Measurements from ENCODE around the gene SLC9A9.

SLC9A9 gene

DNA sequence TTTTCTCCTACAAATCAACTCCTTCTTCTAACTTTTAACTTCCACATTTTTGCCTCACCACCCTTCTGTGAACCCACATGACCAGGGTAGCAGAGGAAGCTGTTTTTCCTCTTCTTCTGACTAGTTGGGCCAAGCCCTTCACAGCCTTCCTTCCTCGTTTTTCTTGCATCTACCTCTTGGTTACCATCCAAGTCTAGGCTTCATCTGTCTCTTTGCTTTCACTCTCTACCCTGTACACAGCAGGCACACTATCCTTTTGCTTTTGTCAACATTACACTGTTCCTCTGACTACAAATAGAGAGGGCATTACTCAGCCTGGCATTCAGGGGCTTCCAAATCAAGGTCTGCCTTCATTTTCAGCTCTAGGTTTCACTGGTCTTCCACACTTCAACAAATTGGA is 22.0 kb downstream of the SLC9A9 start:
- Histone ChIP-seq H3K4me1 (ENCODE audit: control insufficient read depth, insufficient read depth, low read length) (no peaks in the 10 kb centered on the region), H3K27me3 (ENCODE audit: control insufficient read depth, insufficient read depth, low read length) (no peaks in the 10 kb centered on the region), H3K9me3 (ENCODE audit: control insufficient read depth, insufficient read depth, low read length) (no peaks in the 10 kb centered on the region), H3K4me3 (ENCODE audit: low read length) (no peak overlapping the region), H3K36me3 (ENCODE audit: control insufficient read depth, insufficient read depth, low read length) (no peaks in the 10 kb centered on the region), H3K27ac (ENCODE audit: low read length) (no peak overlapping the region)
- no peak for DNase-seq (ENCODE audit: low read depth, low spot score)
- no CpG with 5 or more reads among the region's 1 CpG for WGBS (ENCODE audit: insufficient coverage, insufficient read length)

DNA sequence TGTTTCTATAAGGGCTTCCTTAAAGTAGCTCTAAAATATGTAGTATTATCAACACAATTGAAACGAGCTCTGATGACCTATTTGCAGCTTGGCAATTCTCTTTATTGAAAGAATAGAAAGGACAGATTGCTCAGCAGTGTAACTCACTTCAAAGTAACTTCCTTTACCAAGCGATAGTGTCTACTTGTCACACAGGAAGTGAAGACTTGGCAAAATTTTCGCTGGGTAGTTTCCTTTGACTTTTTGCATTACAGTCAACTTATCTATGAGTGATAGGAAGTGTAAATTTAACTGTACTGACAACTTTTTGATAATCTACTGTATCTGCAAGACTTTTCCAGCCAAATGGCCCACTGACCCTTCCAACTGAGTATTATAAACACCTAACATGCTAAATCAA is 22.8 kb downstream of the SLC9A9 start:
- H3K27ac ChIP-seq (ENCODE audit: low read length): no peak overlapping the region
- no peaks in the 10 kb centered on the region for H3K9me3 ChIP-seq (ENCODE audit: control insufficient read depth, insufficient read depth, low read length)
- no peaks in the 10 kb centered on the region for H3K27me3 ChIP-seq (ENCODE audit: control insufficient read depth, insufficient read depth, low read length)
- DNase-seq (ENCODE audit: low read depth, low spot score): no peak
- H3K4me3 ChIP-seq (ENCODE audit: low read length): no peak overlapping the region
- no peaks in the 10 kb centered on the region for H3K36me3 ChIP-seq (ENCODE audit: control insufficient read depth, insufficient read depth, low read length)
- WGBS (ENCODE audit: insufficient coverage, insufficient read length): no CpG with 5 or more reads among the region's 3 CpGs
- no peaks in the 10 kb centered on the region for H3K4me1 ChIP-seq (ENCODE audit: control insufficient read depth, insufficient read depth, low read length)

DNA sequence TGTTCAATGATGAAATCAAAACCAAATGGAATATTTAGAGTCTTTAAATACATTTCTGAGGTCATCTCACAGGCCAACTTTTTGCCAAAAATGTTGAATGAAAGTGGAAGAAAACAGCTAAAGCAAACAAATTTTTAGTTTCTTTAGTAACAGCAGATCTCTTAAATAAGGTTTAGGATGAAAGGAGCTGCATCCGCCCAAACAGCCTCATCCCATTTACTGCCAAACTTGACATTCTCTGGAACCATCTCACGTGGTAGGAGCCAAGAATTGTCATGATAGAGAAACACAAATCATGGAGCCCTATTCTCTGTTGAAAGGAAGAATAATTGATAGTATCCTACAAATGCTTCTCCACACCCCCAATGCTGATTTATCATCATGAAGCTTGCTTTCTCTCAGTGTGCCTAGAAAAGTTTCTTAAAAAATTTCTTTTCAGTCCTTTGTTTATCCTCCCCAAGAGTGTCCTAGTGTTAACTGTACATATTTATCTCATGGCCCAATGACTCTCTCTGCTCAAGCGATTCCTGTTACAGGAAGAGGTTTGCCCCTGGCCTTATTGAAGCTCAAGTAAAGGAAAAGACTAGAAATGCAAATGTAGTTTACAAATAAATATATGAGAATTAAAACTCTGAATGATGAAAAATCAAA is 23.4 kb downstream of the SLC9A9 start:
- WGBS (ENCODE audit: insufficient coverage, insufficient read length): no CpG with 5 or more reads among the region's 3 CpGs
- H3K9me3 ChIP-seq (ENCODE audit: control insufficient read depth, insufficient read depth, low read length): no peaks in the 10 kb centered on the region
- no peak for DNase-seq (ENCODE audit: low read depth, low spot score)
- H3K4me1 ChIP-seq (ENCODE audit: control insufficient read depth, insufficient read depth, low read length): no peaks in the 10 kb centered on the region
- H3K36me3 ChIP-seq (ENCODE audit: control insufficient read depth, insufficient read depth, low read length): no peaks in the 10 kb centered on the region
- H3K27ac ChIP-seq (ENCODE audit: low read length): no peak overlapping the region
- H3K4me3 ChIP-seq (ENCODE audit: low read length): no peak overlapping the region
- no peaks in the 10 kb centered on the region for H3K27me3 ChIP-seq (ENCODE audit: control insufficient read depth, insufficient read depth, low read length)

DNA sequence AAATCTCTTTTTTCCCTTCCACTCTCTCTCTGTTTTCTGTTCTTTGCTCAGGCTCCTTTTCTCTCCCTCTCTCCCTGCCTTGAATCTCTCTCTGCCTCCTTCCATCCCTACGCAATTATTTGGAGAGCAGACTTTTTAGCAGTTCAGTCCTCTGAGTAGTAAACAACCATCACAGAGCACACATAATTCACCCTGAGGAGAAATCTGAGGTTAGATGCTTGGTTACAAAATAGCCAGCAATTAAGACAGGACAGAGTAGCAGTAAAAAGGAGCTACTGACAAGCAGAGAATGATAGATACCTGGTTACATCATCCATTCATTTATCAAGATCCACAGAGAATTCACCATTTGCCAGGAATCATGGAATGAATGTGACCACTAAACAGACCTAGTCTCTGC is 25.5 kb downstream of the SLC9A9 start:
- Histone ChIP-seq H3K4me1 (ENCODE audit: control insufficient read depth, insufficient read depth, low read length) (no peaks in the 10 kb centered on the region), H3K36me3 (ENCODE audit: control insufficient read depth, insufficient read depth, low read length) (no peaks in the 10 kb centered on the region), H3K27ac (ENCODE audit: low read length) (no peak overlapping the region), H3K4me3 (ENCODE audit: low read length) (no peak overlapping the region), H3K9me3 (ENCODE audit: control insufficient read depth, insufficient read depth, low read length) (no peaks in the 10 kb centered on the region), H3K27me3 (ENCODE audit: control insufficient read depth, insufficient read depth, low read length) (no peaks in the 10 kb centered on the region)
- WGBS (ENCODE audit: insufficient coverage, insufficient read length): no CpG with 5 or more reads among the region's 1 CpG
- DNase-seq (ENCODE audit: low read depth, low spot score): no peak

DNA sequence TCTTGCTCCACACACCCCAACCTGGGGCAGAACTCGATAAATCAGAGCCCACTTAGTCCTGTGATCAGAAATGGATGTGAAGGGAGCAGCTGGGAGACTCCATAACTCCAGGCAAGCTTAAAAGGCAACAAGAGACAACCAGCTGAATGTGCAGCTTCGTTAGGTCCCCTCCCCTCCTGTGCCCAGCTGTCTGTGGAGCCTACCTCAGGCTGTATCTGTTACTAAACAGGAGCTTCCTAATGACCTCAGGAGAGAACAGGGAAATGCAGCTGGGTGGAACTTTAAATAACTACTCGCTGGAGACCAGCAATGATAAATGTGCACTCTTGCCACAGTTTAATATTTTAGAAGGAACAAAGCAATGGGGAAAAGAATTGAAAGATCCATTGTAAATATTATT is 25.9 kb downstream of the SLC9A9 start:
- no peaks in the 10 kb centered on the region for H3K27me3 ChIP-seq (ENCODE audit: control insufficient read depth, insufficient read depth, low read length)

DNA sequence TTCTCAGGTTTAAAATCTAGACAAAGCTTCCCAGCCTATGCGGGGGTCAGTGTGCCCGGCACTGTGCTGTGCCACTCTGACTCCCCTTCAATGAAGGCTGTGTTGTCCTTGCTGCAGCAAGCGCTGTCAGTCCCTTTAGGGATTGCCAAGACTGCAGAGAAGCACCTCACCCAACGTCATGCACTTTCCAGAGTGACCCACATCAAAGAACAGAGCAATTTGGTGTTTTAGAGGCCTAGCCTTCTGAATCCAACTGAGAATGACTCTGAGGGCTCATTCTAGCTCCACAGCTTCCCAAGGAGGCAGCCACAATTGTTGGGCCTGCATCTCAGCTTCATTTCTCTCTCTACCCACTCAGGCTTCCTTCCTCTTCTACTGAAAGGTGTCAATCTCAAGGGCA is 26.4 kb downstream of the SLC9A9 start:
- Histone ChIP-seq H3K9me3 (ENCODE audit: control insufficient read depth, insufficient read depth, low read length) (no peaks in the 10 kb centered on the region), H3K27me3 (ENCODE audit: control insufficient read depth, insufficient read depth, low read length) (no peaks in the 10 kb centered on the region), H3K36me3 (ENCODE audit: control insufficient read depth, insufficient read depth, low read length) (no peaks in the 10 kb centered on the region), H3K4me1 (ENCODE audit: control insufficient read depth, insufficient read depth, low read length) (no peaks in the 10 kb centered on the region), H3K27ac (ENCODE audit: low read length) (no peak overlapping the region), H3K4me3 (ENCODE audit: low read length) (no peak overlapping the region)
- no CpG with 5 or more reads among the region's 4 CpGs for WGBS (ENCODE audit: insufficient coverage, insufficient read length)
- no peak for DNase-seq (ENCODE audit: low read depth, low spot score)

More for the DNA sequence above, 25.9 kb downstream of the SLC9A9 start:
- Histone ChIP-seq H3K9me3 (ENCODE audit: control insufficient read depth, insufficient read depth, low read length) (no peaks in the 10 kb centered on the region), H3K4me1 (ENCODE audit: control insufficient read depth, insufficient read depth, low read length) (no peaks in the 10 kb centered on the region), H3K4me3 (ENCODE audit: low read length) (no peak overlapping the region), H3K36me3 (ENCODE audit: control insufficient read depth, insufficient read depth, low read length) (no peaks in the 10 kb centered on the region), H3K27ac (ENCODE audit: low read length) (no peak overlapping the region)
- DNase-seq (ENCODE audit: low read depth, low spot score): no peak
- no CpG with 5 or more reads among the region's 3 CpGs for WGBS (ENCODE audit: insufficient coverage, insufficient read length)

DNA sequence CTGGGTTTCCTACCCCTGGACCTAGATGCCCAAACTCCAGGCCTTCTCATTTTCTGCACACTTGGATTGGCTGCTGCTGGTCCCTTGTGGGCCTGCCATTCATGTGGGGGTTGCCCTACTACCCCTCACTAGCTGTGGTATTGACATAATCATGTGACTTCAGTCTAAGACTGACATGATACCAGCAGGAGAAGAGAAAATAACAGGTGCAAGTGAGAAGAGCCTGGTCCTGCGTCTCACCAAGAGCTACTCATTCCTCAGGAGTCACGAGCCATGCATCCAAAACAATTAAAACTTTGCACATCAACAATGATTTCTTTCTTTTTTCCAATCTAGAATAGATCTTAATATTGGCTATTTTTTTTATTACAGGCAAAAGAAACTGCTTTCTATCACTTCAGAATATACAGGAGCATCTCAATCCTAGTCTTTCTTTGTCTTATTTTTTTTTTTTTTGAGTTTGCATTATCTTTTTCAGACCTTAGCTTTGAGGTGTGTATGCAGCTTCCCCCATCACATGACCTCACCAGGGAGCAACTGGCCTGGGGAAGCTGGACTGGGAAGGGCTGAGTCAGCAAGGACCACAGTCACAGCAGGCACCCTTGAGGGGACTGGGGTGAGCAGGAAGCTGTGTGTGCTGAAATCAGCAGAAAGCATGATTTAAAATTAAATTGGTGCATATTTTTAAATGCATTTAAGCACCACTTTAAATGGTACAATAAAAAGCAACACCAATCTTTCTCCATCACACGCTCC is 27.6 kb downstream of the SLC9A9 start:
- Histone ChIP-seq H3K9me3 (ENCODE audit: control insufficient read depth, insufficient read depth, low read length) (no peaks in the 10 kb centered on the region), H3K4me1 (ENCODE audit: control insufficient read depth, insufficient read depth, low read length) (no peaks in the 10 kb centered on the region), H3K27me3 (ENCODE audit: control insufficient read depth, insufficient read depth, low read length) (no peaks in the 10 kb centered on the region), H3K36me3 (ENCODE audit: control insufficient read depth, insufficient read depth, low read length) (no peaks in the 10 kb centered on the region), H3K4me3 (ENCODE audit: low read length) (no peak overlapping the region), H3K27ac (ENCODE audit: low read length) (no peak overlapping the region)
- WGBS (ENCODE audit: insufficient coverage, insufficient read length): no CpG with 5 or more reads among the region's 3 CpGs
- DNase-seq (ENCODE audit: low read depth, low spot score): no peak

DNA sequence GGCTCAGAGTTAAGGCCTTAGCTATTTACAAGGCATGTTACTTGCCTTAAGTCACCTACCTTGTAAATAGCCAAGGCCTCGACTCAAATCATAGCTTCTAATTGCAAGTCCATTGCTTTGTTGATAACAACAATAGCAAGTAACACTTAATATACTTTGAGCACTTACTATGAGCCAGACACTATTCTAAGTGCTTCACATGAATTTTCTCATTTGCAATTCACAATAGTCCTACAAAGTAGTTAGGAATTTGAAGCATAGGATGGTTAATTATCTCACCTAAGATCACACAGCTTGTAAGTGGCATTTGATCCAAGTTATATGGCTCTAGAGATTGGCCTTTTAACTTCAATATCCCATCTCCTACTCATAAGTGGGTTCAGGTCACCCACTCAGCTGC is 28.4 kb downstream of the SLC9A9 start:
- no peak for DNase-seq (ENCODE audit: low read depth, low spot score)
- H3K4me1 ChIP-seq (ENCODE audit: control insufficient read depth, insufficient read depth, low read length): no peaks in the 10 kb centered on the region
- no peak overlapping the region for H3K27ac ChIP-seq (ENCODE audit: low read length)
- no peaks in the 10 kb centered on the region for H3K9me3 ChIP-seq (ENCODE audit: control insufficient read depth, insufficient read depth, low read length)
- no CpG with 5 or more reads among the region's 1 CpG for WGBS (ENCODE audit: insufficient coverage, insufficient read length)
- no peak overlapping the region for H3K4me3 ChIP-seq (ENCODE audit: low read length)
- H3K36me3 ChIP-seq (ENCODE audit: control insufficient read depth, insufficient read depth, low read length): no peaks in the 10 kb centered on the region
- H3K27me3 ChIP-seq (ENCODE audit: control insufficient read depth, insufficient read depth, low read length): no peaks in the 10 kb centered on the region

DNA sequence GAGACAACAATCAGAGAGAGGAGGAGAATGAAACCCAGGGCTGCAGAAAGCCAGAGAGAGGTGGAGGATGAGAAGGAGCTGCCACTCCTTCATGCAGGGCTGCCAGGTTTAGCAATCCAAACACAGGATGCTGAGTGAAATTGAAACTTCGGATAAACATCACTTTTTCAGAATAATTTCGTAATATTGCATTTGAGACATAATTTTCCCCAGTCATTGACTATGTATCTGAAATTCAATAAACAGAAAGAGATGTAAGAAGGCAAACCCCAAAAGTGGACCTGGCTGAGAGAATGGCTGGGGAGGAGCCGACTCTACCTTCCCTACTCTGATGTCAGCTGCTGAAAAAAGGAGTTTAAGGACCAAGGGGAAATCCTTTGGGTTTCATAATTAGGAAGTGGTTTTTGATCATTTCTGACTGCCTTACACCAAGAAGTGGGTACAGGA is 33.8 kb downstream of the SLC9A9 start:
- no peak overlapping the region for H3K4me3 ChIP-seq (ENCODE audit: low read length)
- H3K27me3 ChIP-seq (ENCODE audit: control insufficient read depth, insufficient read depth, low read length): no peaks in the 10 kb centered on the region
- no peak for DNase-seq (ENCODE audit: low read depth, low spot score)
- H3K4me1 ChIP-seq (ENCODE audit: control insufficient read depth, insufficient read depth, low read length): no peaks in the 10 kb centered on the region
- WGBS (ENCODE audit: insufficient coverage, insufficient read length): no CpG with 5 or more reads among the region's 3 CpGs
- no peak overlapping the region for H3K27ac ChIP-seq (ENCODE audit: low read length)
- no peaks in the 10 kb centered on the region for H3K36me3 ChIP-seq (ENCODE audit: control insufficient read depth, insufficient read depth, low read length)
- H3K9me3 ChIP-seq (ENCODE audit: control insufficient read depth, insufficient read depth, low read length): no peaks in the 10 kb centered on the region

DNA sequence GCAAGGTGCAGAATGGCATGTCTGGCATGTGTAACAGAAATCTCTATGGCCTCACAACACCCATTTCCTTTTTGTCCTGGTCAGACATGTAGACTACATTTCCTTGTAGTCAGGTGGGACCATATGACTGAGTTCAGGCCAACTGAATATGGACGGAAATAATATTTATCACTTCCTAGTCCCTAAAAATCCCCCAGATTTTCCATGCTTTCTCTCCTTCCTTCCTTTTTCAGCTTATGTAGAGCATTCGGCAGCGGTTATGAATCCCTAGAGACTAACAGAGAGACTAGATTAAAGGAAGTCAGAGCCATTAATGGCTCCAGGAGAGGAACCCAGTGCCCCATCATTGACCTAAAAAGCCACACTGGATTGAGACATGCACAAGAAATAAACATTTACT is 35.8 kb downstream of the SLC9A9 start:
- no peaks in the 10 kb centered on the region; the same call in 1 of the 2 replicates for H3K36me3 ChIP-seq (ENCODE audit: control insufficient read depth, insufficient read depth, low read length)
- H3K9me3 ChIP-seq (ENCODE audit: control insufficient read depth, insufficient read depth, low read length): no peaks in the 10 kb centered on the region
- no peak overlapping the region for H3K4me3 ChIP-seq (ENCODE audit: low read length)
- no peaks in the 10 kb centered on the region for H3K4me1 ChIP-seq (ENCODE audit: control insufficient read depth, insufficient read depth, low read length)
- no peak overlapping the region for H3K27ac ChIP-seq (ENCODE audit: low read length)
- WGBS (ENCODE audit: insufficient coverage, insufficient read length): no CpG with 5 or more reads among the region's 3 CpGs
- no peaks in the 10 kb centered on the region for H3K27me3 ChIP-seq (ENCODE audit: control insufficient read depth, insufficient read depth, low read length)
- DNase-seq (ENCODE audit: low read depth, low spot score): no peak

DNA sequence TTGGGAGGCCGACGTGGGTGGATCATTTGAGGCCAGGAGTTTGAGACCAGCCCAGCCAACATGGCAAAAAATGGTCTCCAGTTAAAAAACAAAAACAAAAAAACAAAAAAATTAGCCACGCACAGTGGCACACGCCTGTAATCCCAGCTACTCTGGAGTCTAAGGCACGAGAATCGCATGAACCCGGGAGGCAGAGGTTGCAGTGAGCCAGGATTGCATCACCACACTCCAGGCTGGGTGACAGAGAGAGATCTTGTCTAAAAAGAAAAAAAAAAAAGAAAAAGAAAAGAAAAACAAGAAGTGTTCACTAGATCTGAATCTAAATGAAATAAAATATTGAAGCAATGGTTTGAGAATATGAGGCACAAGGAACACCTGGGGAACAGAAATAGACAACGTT is 36.7 kb downstream of the SLC9A9 start:
- Histone ChIP-seq H3K9me3 (ENCODE audit: control insufficient read depth, insufficient read depth, low read length) (no peaks in the 10 kb centered on the region), H3K36me3 (ENCODE audit: control insufficient read depth, insufficient read depth, low read length) (no peaks in the 10 kb centered on the region; the same call in 1 of the 2 replicates), H3K27me3 (ENCODE audit: control insufficient read depth, insufficient read depth, low read length) (no peaks in the 10 kb centered on the region), H3K4me3 (ENCODE audit: low read length) (no peak overlapping the region), H3K27ac (ENCODE audit: low read length) (no peak overlapping the region), H3K4me1 (ENCODE audit: control insufficient read depth, insufficient read depth, low read length) (no peaks in the 10 kb centered on the region)
- no CpG with 5 or more reads among the region's 8 CpGs for WGBS (ENCODE audit: insufficient coverage, insufficient read length)
- no peak for DNase-seq (ENCODE audit: low read depth, low spot score)
